HG03571 (cell line): ENCODE data around the gene AFF3.

ENCODE experiments used
- ATAC-seq: cut with Tn5 transposase; IDR thresholded peaks from one replicate; pipeline ENCODE4 v1.9.1; 2021; ENCODE audit not compliant: unreplicated experiment

AFF3 gene

DNA sequence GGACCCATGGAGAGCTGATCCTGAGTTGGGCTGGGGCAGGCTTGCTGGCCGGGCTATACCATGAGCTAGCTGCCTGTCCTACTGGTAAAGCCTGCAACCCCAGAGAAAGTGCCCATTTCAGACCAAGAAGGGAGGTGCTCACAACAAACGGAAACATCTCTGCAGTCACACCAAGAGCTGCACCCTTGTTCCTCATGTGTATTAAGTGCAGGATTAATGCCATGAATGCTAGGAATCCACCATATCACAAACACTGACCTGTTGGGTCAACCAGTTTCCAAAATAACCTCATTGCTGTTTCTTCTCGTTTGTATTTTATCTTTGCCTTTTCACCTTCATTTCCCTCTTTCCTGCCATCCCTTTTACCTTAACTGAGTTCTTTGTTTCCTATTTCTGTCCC, 69.9 kb downstream of the AFF3 start:
- no peak for ATAC-seq

DNA sequence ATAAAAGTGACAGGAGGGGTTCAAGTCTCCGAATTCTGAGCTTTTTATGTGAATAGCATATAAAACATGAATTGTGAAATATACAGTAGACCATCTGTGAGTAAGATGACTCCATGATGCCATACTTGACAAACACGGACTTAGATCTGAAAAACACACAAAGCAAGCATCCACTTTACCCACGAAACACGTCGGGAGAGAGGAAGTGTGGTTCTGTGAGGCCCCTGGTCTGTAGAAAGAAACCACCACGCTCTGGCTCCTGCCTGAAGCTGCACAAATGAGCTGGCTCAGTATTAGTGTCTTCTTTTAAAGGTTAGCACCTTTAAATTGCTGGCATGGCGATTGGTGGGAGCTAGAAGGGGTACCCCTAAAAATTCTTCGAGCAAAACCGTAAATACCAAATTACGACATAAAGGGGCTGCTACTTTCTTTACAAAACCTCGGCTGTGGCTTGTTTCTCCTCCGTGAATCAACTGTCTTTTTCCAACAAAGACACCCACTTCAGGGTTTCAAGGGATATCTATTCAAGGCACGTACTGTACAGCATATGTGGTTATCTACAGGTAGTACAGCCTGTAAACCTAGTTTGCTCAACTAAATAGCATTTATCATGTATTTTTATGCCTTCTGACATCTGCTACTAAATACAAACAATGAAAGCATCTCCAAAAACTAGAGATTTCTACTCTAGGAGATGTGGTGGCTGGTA, 70.9 kb downstream of the AFF3 start:
- ATAC-seq, result no peak

DNA sequence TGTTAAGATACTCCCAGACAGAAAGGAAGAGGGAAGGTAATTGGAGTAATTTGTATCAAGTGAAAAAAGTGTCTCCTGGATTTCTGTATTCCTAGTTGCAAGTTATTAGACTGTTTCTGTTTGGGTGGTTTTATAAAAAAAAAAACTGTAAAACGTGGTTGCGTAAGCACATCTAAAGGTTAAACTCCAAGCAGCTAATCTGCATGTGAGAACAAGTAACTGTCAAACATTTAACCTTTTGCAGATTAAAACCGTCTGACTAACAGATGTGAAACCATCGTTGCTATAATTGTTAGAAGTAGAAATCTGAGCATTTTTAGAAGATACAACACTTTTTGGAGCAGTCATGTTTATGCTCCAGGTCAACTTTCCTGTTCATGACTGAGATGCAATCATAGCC, 72.3 kb downstream of the AFF3 start:
- ATAC-seq, result no peak

DNA sequence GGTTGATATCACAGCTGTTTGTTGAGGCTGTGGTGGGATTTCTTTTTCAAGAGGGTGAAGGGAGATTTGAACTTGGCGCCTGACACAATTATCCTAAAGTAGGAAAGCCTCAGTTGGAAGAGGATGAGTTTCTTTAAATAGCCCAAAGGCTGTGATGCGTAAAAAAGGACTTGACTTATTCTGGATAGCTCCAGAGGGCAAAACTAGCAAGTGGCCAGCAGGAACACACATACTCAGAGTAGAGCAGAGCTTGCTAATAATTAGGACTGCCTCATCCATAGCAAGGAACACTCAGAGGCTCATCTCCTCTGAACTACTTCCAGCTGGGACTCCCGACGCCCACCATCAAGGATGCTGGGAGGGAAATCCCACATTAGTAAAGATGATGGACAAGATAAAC, 74.0 kb downstream of the AFF3 start:
- ATAC-seq, result no peak

DNA sequence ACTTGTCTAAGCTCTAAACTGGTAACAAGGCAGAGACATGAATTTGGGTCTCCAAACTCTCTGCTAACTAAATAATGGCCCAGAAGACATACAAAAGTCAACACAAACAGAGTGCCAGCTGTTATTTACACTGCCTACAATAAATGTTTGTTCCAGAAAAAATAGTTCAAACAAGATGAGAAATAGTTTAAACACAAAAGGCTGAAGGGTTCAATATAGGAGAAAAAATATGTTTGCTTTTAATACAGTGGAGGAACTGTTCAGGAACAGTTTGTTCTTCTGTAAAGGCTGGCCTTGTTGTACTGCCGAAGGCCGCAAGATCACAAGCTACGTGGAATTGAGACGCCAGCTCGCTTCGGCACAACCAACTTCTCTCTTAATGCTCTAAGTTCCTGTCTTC, 74.6 kb downstream of the AFF3 start:
- ATAC-seq, result no peak

DNA sequence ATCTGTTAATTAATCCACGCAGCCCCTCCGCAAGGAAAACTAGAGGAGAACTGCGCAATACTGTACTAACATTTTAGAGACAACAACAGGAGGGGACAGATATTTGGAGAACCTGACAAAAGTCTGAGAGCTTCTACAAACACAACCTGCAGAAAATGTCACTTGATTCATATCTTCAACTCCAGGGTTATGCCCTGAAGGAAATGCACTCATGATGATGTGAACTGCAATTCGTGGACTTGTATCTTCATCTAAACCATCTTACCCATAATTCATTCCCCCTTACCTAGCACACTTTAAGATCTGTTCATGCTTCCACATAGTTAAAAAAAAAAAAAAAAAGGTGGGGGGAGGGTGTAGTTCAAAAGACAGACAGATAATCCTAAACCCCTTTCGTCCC, 75.5 kb downstream of the AFF3 start:
- no peak for ATAC-seq

DNA sequence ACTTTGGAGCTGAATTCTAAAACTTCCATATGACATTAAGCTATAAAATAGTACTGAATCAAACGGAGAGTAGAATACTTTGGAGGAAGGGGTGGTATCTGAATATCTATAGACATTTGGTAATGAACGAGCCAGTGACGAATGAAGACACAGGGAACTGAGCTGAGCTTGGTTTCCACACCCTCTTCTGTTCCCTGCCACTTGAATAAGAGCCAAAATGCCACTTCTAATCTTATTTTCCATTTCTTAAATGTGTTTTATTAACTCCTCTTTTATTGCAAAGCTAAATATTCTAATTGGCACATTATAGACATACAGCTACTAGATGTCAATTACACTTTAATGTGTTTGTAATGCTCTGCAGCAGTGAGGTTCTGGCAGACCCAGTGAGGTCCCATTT, 76.1 kb downstream of the AFF3 start:
- ATAC-seq, result no peak

DNA sequence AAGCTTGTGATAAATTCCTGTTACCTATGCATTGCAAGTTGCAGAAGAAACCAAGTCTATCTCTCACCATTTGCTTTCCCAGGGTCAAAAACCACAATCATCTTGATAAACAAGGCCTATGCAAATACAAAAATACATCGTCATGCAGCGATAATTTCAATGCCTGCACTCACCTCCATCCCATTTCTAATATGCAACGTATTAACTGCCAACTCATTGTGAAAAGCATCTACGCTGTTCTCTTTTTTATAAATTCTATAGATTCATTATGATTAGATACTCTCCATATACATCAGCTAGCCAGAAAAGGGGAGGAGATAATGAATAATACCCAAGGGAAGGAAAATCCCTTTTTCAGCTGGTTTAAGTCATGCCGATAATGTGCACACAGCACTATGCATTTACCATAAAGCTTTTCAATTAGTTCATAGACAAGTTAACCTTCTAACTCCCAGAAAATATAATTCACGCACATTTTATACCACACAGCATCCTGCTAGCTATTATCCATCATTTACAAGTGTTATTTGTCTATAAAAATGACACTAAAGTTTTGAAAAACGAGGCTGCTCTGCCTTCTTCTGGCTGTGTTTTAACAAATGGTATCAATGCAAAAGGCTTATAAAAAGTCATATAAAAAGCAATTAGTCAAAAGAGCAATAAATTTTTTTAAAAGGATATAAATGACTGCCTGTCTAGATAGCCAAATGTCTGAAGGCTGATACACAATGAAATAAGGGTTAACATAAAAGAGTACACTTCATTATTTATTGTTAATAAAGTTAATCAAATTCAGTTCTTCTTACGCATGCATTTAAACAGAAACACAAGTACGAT, 77.6 kb downstream of the AFF3 start:
- ATAC-seq, result no peak

DNA sequence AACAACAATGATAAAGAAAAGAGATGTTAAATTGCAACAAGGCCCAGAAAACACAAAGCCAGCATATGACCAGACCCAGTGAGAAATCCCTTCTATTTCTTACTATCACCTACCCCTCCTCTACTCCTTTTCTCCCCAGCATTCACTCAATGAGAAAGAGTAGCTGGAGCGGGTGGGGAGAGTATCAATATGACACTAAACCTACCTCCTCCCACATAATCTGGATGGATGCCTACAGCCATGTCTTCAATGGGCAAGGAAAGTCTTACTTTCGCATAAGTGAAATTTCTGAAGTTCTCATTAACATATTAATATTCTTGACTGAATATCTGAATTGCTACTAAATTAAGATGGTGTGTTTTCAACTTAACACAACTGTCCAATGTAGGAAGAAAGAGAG, 78.2 kb downstream of the AFF3 start:
- ATAC-seq, result no peak

DNA sequence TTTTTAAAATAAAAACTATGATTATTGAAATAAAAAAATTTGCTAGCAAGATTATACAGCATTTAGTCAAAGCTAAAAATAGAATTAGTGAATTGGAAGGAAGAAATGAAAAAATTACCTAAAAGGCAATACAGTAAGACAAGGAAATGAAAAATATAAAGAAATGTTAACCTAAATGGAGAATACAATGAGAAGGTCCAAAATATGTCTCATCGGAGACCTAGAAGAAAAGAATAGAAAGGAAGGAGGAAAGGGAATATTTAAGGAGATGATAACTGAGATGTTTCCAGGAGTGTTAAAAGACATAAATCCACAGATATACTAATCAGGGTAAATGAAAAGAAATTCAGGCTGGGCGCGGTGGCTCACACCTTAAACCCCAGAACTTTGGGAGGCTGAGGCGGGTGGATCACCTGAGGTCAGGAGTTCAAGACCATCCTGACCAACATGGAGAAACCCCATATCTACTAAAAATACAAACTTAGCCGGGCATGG, 78.9 kb downstream of the AFF3 start:
- no peak for ATAC-seq

DNA sequence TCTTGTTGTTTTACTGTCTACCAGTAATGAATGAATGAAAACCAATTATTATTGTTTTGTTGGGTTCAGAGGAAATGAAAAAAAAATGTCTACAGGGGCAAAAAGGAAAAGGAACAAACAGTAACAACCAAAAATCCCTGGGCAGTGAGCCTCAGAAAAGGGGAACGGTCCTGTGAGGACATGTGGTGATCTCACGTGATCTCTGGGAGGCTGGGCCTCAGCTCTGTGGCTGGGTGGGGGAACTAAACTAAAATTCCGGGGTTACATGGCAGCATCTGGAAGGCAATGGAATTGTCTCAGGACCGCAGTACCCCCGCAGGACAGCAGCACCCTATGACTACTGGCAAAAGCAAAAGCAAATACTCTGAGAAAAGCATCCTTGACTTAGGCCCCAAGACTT, 80.1 kb downstream of the AFF3 start:
- ATAC-seq, result no peak

DNA sequence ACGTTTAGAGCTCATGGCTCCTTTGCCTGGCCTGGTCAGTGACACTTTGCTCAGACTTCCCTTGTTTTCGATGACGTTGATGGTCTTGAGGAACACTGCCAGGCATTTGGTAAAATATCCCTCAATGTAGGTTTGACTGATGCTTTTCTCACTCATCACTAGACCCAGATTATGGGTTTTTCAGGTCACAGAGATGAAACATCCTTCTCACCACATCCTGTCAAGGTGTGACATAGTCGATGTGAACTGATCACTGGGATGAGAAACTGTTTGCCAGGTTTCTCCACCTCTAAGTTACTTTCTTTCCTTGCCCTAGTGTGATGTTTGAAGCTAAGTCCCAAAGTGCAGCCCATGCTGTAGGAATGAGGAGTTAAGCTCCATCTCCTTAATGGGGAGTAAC, 81.5 kb downstream of the AFF3 start:
- no peak for ATAC-seq

DNA sequence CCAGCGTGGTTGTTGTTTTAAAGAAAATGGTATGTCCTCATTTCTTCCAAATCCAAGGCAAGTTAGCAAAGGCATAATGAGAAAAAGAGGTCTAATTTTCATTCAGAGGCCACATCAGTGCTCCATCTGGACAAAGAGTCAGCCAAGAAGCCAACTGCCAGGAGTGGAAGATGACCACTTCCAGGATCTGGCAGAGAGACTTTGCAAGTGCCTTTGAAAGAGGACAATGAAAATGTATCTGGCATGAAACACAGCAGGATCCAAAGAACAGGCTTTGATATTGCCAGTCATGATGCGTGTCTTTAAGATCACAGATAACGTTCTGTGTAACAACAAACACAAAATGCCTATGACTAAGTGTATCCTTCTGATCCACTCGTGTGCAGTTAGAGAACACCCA, 82.8 kb downstream of the AFF3 start:
- no peak for ATAC-seq

DNA sequence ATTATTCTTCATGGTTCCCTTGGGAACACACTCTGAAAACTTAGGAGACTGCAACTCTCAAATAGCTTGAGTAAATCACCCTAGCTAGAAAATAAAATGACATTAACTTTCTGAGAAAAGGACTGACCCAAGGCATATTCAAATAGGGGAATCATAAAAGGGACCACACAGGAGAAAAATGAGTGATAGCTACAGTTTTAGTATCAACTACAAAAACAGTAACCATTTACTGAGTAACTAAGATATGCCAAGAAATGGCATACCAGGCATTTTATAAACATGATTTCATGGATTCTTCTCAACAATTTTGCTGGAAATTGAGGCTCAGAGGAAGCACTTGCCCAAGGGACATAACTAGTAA, 84.5 kb downstream of the AFF3 start:
- ATAC-seq, result no peak

DNA sequence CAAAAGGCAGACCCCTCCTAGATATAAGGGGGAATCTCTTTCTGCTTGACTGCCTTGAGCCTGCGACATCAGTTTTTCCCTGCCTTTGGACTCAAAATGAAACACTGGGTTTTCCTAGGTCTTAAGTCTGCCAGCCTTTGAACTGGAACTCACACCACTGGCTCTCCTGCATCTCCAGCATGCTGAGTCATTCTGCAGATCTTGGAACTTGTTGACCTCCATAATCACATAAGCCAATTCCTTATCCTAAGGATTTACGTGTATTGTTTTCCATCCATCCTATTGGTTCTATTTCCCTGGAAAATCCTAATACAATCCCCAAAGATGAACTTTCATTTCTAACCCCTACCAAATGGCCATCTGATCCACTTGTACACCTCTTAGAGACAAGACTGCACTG, 88.0 kb downstream of the AFF3 start:
- ATAC-seq, result no peak

DNA sequence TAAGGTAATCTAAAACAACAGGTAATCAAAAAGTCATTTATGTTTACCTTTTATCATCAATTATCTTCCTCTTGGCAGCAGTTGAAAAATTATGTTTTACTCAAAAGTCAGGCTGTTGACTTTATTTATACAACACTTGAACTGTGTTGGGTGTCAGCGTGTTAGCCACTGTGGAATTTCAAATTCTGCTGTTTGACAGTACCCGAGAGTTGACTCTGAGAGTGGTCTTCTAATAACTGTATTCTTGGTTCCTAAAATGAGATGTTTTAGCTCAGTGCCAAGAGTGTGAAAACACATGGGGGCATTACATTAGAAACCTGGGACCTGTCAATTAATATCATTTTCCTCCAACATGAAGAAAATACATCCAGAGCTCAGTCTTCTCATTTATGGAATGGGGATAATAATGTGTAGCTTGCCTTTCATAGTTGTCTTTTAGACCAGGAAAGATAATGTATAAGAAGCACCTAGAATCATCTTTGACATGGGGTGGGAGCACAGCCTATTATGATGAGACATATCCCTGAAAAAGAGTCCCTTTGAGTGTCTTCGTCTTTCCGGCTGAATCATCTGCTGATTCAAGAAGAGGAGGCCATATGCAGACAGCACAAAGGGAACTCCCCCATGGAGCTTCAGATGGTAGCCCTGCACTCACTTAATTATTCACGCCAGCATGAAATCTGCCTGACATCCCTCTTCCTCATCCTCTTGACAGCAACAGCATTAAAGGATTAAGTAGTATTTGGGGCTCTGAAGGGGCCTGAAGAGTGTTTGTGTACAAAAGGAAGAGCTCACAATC, 89.1 kb downstream of the AFF3 start:
- no peak for ATAC-seq

DNA sequence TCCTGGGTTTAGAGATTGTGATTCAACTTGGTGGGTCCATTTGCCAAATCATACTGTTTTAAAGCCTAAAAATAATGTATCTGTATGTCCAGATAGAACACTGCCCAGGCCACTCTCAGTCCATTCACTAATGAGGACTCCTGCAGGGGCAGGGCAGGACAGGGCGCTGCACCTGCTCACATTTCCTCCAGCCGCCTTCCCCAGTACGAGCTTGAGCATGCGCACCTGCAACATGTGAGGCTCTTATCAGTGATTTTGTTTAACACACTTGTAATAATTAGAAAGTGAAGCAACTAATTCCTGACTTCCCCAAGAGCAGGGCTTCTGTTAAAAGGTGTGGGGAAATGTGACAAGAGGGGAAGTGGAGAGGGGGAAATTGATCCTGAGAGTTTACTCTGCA, 89.7 kb downstream of the AFF3 start:
- no peak for ATAC-seq

DNA sequence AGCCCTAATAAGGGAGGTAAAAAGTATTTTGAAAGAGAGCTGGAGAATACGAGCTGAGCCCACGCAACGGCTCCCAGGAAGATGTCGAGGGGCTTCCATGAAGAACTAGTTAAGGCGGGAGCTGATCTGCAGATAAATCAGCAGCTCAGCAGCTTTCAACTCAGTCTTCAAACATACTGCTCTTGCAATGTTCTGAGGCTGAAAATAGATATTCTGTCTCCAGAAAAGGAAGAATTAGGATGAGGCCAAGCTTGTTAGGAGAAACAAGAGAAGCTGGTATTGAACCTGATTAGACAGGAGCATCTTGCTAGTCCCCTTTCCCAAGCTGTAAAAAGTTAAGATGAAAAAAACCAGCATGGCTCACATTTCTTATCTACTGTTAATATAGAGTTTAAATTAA, 91.1 kb downstream of the AFF3 start:
- no peak for ATAC-seq

DNA sequence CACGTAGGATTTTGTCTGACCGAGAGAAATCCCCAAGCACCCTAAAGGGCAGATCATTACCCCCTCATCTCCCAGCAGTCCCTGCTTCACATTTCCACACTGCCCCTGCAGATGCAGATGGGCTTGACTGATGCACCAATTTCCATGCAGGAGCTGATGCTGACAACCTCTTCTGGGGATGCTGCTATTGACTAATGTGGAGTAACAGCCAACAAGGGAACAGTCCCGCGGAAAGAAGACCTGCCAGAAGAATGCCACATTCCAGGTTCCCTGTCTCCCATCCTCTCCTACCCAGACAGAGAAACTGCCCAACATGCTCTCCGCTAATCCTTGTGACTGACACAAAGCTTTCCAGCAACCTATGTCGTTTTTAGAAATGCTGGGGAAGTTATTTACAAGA, 91.7 kb downstream of the AFF3 start:
- ATAC-seq, result no peak

DNA sequence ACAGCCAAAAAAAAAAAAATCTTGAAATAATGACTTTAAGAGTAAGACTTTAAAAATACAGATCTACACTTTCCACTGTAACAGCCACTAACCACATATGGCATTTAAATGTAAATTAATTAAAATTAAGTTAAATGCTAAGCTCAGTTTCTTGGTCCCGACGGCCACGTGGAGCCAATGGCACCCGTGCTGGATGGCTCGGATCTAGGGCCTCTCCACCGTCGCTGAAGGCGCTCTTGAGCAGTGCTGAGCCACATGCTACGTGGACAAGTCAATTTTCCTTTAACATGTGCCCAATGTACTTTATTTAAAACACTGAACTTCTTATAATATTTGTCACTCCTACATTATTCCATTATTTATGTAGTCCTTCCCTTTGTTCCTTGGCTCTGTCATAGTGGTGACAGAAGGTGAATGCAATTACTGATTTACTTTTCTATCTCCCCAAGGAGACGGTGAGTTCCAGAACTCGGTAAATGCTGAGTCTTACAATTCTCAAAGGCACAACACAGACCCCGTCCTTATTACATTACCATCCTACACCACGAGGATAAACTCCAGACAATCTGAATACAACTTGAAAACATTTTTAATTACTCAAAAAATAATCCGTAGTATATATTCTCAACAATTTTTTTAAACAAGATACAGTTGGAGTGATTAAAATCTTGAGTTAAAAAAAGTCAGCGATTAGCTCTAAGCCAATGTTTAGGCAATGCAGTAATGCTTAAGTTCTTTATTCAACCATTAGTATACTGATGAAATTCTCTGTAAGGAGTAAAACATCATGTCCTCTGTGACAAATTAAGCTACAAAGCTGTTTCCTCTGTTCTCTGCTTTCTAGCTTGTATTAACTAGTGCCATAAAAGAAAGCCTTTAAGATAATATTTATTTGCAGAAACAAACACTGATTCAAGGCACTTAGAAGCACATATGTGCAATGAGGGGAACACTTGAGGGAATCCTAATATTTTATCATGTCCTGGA, 95.1 kb downstream of the AFF3 start:
- no peak for ATAC-seq

DNA sequence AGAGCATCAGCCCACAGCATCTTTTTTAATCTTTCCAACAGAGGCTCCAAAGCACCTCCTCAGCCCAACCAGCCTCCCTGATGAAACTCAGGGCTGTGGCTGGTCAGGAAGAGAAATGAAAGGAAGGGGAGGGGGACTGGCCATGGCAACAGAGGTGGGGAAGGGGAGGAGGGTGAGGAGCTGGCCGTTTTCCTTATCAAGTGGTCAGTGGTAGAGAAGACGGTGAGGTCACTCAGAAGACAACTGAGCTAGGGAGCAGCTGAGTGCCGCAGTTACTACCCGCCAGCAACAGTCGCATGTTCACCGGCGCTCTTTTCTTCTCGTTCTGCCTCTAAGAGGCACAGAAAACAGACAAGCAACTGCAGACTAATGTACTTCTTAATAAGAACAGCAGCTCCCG, 97.4 kb downstream of the AFF3 start:
- no peak for ATAC-seq
